GM23338 (cell line): ENCODE measurements around the gene RAET1G. TPM values are rescaled to one million over a fixed set of nuclear protein-coding genes. Genes with fewer than 3 reads are reported as not detected.
"Not testable (repeated sequence)": the region's sequence is repeated elsewhere in the genome, so short reads cannot be mapped to it uniquely, and the experiment has no call there.

Experiments used
- ATAC-seq: fragments of 200-7000 bp; cut with Tn5 transposase; 3 replicates; pipeline ENCODE4 v1.9.1; 2020
- DNase-seq: peaks from one replicate; pipeline ENCODE4 v3.0.0-alpha.2; 2015; ENCODE audit warnings: low spot score
- H2AFZ ChIP-seq: fragments of 200-600 bp; sonication (generic); 2 replicates; pipeline ENCODE4 v1.8.0; 2016; ENCODE audit warnings: antibody characterized with exemption, mild to moderate bottlenecking, moderate library complexity
- H3F3A ChIP-seq: fragments of 200-600 bp; sonication (generic); replicated peaks from 2 replicates; pipeline ENCODE4 v1.8.0; 2017; ENCODE audit warnings: antibody characterized with exemption, mixed run types, low read depth
- H3K27ac ChIP-seq: fragments of 200-600 bp; sonication (generic); 2 replicates; pipeline ENCODE4 v1.6.1; 2016; ENCODE audit warnings: low read depth
- H3K27me3 ChIP-seq: fragments of 200-600 bp; sonication (generic); 2 replicates; pipeline ENCODE4 v1.8.0; 2016; ENCODE audit warnings: mild to moderate bottlenecking, mixed run types, moderate library complexity; ENCODE audit not compliant: insufficient read depth
- H3K36me3 ChIP-seq: fragments of 200-600 bp; sonication (generic); 2 replicates; pipeline ENCODE4 v1.8.0; 2016; ENCODE audit warnings: mild to moderate bottlenecking; ENCODE audit not compliant: insufficient read depth
- H3K4me1 ChIP-seq: fragments of 200-600 bp; sonication (generic); 2 replicates; pipeline ENCODE4 v1.8.0; 2016; ENCODE audit warnings: mild to moderate bottlenecking, moderate library complexity; ENCODE audit not compliant: insufficient read depth
- H3K4me2 ChIP-seq: fragments of 200-600 bp; sonication (generic); 2 replicates; pipeline ENCODE4 v1.7.1; 2017; ENCODE audit warnings: mixed run types
- H3K4me3 ChIP-seq: fragments of 200-600 bp; sonication (generic); 2 replicates; pipeline ENCODE4 v1.6.1; 2016; ENCODE audit warnings: mixed run types
- H3K79me2 ChIP-seq: fragments of 200-600 bp; sonication (generic); replicated peaks from 2 replicates; pipeline ENCODE4 v1.8.0; 2017; ENCODE audit warnings: mild to moderate bottlenecking; ENCODE audit not compliant: insufficient read depth
- H3K9me2 ChIP-seq: fragments of 200-600 bp; sonication (generic); 2 replicates; pipeline ENCODE4 v1.8.0; 2017; ENCODE audit not compliant: insufficient read depth
- H4K20me1 ChIP-seq: fragments of 200-600 bp; sonication (generic); replicated peaks from 2 replicates; pipeline ENCODE4 v1.8.0; 2017; ENCODE audit warnings: mild to moderate bottlenecking; ENCODE audit not compliant: insufficient read depth
- H3K27ac Mint-ChIP-seq: 2 replicates; pipeline ENCODE4 v1.8.0; 2020; ENCODE audit warnings: inconsistent platforms, mild to moderate bottlenecking, moderate library complexity, mixed read lengths
- H3K27me3 Mint-ChIP-seq: 3 replicates; pipeline ENCODE4 v1.8.0; 2022; ENCODE audit warnings: low read depth, mild to moderate bottlenecking, moderate library complexity, mixed read lengths, inconsistent platforms; ENCODE audit not compliant: insufficient read depth, poor library complexity
- H3K36me3 Mint-ChIP-seq: 3 replicates; pipeline ENCODE4 v1.8.0; 2021; ENCODE audit warnings: low read depth, mild to moderate bottlenecking, inconsistent platforms, moderate library complexity, mixed read lengths
- H3K4me1 Mint-ChIP-seq: 3 replicates; pipeline ENCODE4 v1.8.0; 2020; ENCODE audit warnings: mild to moderate bottlenecking, inconsistent platforms, mixed read lengths
- H3K4me3 Mint-ChIP-seq: 3 replicates; pipeline ENCODE4 v1.8.0; 2021; ENCODE audit warnings: moderate library complexity, mild to moderate bottlenecking, inconsistent platforms, mixed read lengths
- H3K9me3 Mint-ChIP-seq: 3 replicates; pipeline ENCODE4 v1.8.0; 2020; ENCODE audit warnings: moderate library complexity, mild to moderate bottlenecking, inconsistent platforms, mixed read lengths
- EZH2 ChIP-seq: fragments of 200-600 bp; sonication (generic); IDR thresholded peaks from one replicate; pipeline ENCODE4 v1.8.0; 2017; ENCODE audit warnings: antibody characterized with exemption, mild to moderate bottlenecking, low read depth; ENCODE audit not compliant: unreplicated experiment
- EZH2phosphoT487 ChIP-seq: fragments of 200-600 bp; sonication (generic); IDR thresholded peaks from one replicate; pipeline ENCODE4 v1.8.1; 2018; ENCODE audit warnings: antibody characterized with exemption; ENCODE audit not compliant: unreplicated experiment
- JUNB ChIP-seq: IDR thresholded peaks from one replicate; pipeline ENCODE4 v1.6.1; 2016; ENCODE audit warnings: antibody characterized with exemption; ENCODE audit not compliant: unreplicated experiment
- polyA plus RNA-seq: library from polyadenylated mRNA; unstranded; fragments of >200 nt; fragmentation: Nextera tagmentation; extraction: Ambion mirVana; gene quantifications from 2 replicates; pipeline ENCODE4 v1.2.1, GENCODE V29; 2016
- total RNA-seq: library from RNA; depleted of rRNA; stranded (reverse); fragments of >200 nt; shearing (Covaris generic); gene quantifications from 2 replicates; pipeline ENCODE4 v1.2.3, GENCODE V29; 2014
- TF ChIP-seq, protein P1 (sequence below): IDR thresholded peaks from one replicate; pipeline ENCODE4 v1.6.1; 2018; ENCODE audit warnings: antibody characterized with exemption; ENCODE audit not compliant: unreplicated experiment

The RAET1G gene
- total and polyA plus RNA-seq, 2 experiments from 2014 or later, result not detected

GRCh38 chr6:149966319-149966718 is 43.4 kb upstream of the RAET1G start:
- not testable (repeated sequence) for H3K4me1 ChIP-seq, H3K4me3 ChIP-seq

GRCh38 chr6:149965194-149966020 is 42.5 kb upstream of the RAET1G start:
- Mint-ChIP-seq H3K27ac (no peak overlapping the region), H3K27me3 (peaks cover 89% of the 10 kb centered on the region), H3K36me3 (no peaks in the 10 kb centered on the region), H3K4me1 (peaks cover 21% of the 10 kb centered on the region), H3K9me3 (peaks cover 9% of the 10 kb centered on the region), H3K4me3 (peak overlapping the region; percentile 83)
- Histone ChIP-seq H4K20me1 (no peaks in the 10 kb centered on the region; the same call in 1 of the 2 replicates), H3K27ac (no peak overlapping the region), H3K9me2 (no peaks in the 10 kb centered on the region), H3K36me3 (no peaks in the 10 kb centered on the region), H3K27me3 (peaks cover 99% of the 10 kb centered on the region), H2AFZ (0 out of 2 replicates have a peak overlapping the region, but pooled peaks have one; percentile 76), H3K4me1 (peaks cover 6% of the 10 kb centered on the region; the same call in 1 of the 2 replicates), H3K79me2 (no peaks in the 10 kb centered on the region), H3K4me2 (peak overlapping the region; percentile 98), H3F3A (no peaks in the 10 kb centered on the region; the same call in 1 of the 2 replicates), H3K4me3 (peak overlapping the region; percentile 90)
- TF ChIP-seq, protein P1, sequence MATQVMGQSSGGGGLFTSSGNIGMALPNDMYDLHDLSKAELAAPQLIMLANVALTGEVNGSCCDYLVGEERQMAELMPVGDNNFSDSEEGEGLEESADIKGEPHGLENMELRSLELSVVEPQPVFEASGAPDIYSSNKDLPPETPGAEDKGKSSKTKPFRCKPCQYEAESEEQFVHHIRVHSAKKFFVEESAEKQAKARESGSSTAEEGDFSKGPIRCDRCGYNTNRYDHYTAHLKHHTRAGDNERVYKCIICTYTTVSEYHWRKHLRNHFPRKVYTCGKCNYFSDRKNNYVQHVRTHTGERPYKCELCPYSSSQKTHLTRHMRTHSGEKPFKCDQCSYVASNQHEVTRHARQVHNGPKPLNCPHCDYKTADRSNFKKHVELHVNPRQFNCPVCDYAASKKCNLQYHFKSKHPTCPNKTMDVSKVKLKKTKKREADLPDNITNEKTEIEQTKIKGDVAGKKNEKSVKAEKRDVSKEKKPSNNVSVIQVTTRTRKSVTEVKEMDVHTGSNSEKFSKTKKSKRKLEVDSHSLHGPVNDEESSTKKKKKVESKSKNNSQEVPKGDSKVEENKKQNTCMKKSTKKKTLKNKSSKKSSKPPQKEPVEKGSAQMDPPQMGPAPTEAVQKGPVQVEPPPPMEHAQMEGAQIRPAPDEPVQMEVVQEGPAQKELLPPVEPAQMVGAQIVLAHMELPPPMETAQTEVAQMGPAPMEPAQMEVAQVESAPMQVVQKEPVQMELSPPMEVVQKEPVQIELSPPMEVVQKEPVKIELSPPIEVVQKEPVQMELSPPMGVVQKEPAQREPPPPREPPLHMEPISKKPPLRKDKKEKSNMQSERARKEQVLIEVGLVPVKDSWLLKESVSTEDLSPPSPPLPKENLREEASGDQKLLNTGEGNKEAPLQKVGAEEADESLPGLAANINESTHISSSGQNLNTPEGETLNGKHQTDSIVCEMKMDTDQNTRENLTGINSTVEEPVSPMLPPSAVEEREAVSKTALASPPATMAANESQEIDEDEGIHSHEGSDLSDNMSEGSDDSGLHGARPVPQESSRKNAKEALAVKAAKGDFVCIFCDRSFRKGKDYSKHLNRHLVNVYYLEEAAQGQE, result no peak
- TF ChIP-seq EZH2 (peak; percentile 95), EZH2phosphoT487 (peak; percentile 82), JUNB (no peak)
- ATAC-seq, result peak; percentile 22
- DNase-seq, result peak; percentile 60

More at GRCh38 chr6:149966319-149966718, 43.4 kb upstream of the RAET1G start:
- H3K9me3 Mint-ChIP-seq, ATAC-seq, H3K36me3 ChIP-seq, H3K27ac ChIP-seq, H3K36me3 Mint-ChIP-seq, DNase-seq, H2AFZ ChIP-seq, H3K27ac Mint-ChIP-seq, H4K20me1 ChIP-seq, H3K9me2 ChIP-seq, H3K79me2 ChIP-seq, H3F3A ChIP-seq, H3K4me2 ChIP-seq: not testable (repeated sequence)
- peaks cover 90% of the 10 kb centered on the region for H3K27me3 ChIP-seq
- H3K27me3 Mint-ChIP-seq, result peaks cover 82% of the 10 kb centered on the region
- H3K4me3 Mint-ChIP-seq, result peak overlapping the region; percentile 83; the same call in 1 of the 3 replicates
- H3K4me1 Mint-ChIP-seq, result peaks cover 21% of the 10 kb centered on the region
